CD4-positive, CD25-positive, alpha-beta regulatory T cell (primary cell): ENCODE results near the gene PRKCE. TPM values are rescaled to one million over a fixed set of nuclear protein-coding genes. Genes with fewer than 3 reads are reported as not detected.

Source experiments
- ATAC-seq, 2 donors: fragments of 150-1000 bp; cut with Tn5 transposase; one replicate each; pipeline ENCODE4 v1.10.0; 2021; ENCODE audit warnings: low read depth in 2 of 2, moderate number of reproducible peaks in 2 of 2, moderate library complexity in 1 of 2
- DNase-seq, 3 donors: peaks; one replicate each; pipeline versions ENCODE4 v3.0.0 to v3.0.0-alpha.2; 2012 to 2022; ENCODE audit warnings: mixed read lengths in 1 of 3
- H3K27ac ChIP-seq: one replicate; pipeline ENCODE4 v1.7.0; 2013; ENCODE audit warnings: mild to moderate bottlenecking, low read length; ENCODE audit not compliant: insufficient read depth, poor library complexity, severe bottlenecking
- H3K27me3 ChIP-seq: one replicate; pipeline ENCODE4 v1.7.0; 2013; ENCODE audit warnings: low read length; ENCODE audit not compliant: control insufficient read depth, insufficient read depth
- H3K36me3 ChIP-seq: one replicate; pipeline ENCODE4 v1.7.0; 2013; ENCODE audit warnings: mild to moderate bottlenecking, low read length, moderate library complexity; ENCODE audit not compliant: control insufficient read depth, insufficient read depth
- H3K4me1 ChIP-seq: 2 replicates; pipeline ENCODE4 v1.7.0; 2013; ENCODE audit warnings: mild to moderate bottlenecking, low read length; ENCODE audit not compliant: insufficient read depth, control insufficient read depth, poor library complexity, severe bottlenecking
- H3K4me3 ChIP-seq: one replicate; pipeline ENCODE4 v1.7.0; 2013; ENCODE audit warnings: low read depth, mild to moderate bottlenecking, low read length, moderate library complexity
- H3K9me3 ChIP-seq, 2 experiments: 1 replicate in 1 of 2; 2 replicates in 1 of 2; pipeline ENCODE4 v1.7.0; 2013; ENCODE audit warnings: low read length in 2 of 2, mild to moderate bottlenecking in 1 of 2, moderate library complexity in 1 of 2; ENCODE audit not compliant: control insufficient read depth in 2 of 2
- H3K27ac Mint-ChIP-seq, 3 donors: one replicate each; pipeline ENCODE4 v1.8.0; 2020 to 2022; ENCODE audit warnings: mild to moderate bottlenecking in 3 of 3, mixed read lengths in 3 of 3, moderate library complexity in 2 of 3
- H3K27me3 Mint-ChIP-seq: one replicate; pipeline ENCODE4 v1.8.0; 2022; ENCODE audit warnings: mild to moderate bottlenecking, mixed read lengths
- H3K36me3 Mint-ChIP-seq: one replicate; pipeline ENCODE4 v1.8.0; 2020; ENCODE audit warnings: mixed read lengths
- H3K4me1 Mint-ChIP-seq, 4 donors: one replicate each; pipeline ENCODE4 v1.8.0; 2020 to 2022; ENCODE audit warnings: mixed read lengths in 4 of 4, mild to moderate bottlenecking in 1 of 4
- H3K4me3 Mint-ChIP-seq, 4 donors: one replicate each; pipeline ENCODE4 v1.8.0; 2020 to 2022; ENCODE audit warnings: mild to moderate bottlenecking in 4 of 4, mixed read lengths in 4 of 4, moderate library complexity in 3 of 4
- H3K9me3 Mint-ChIP-seq, 7 donors: one replicate each; pipeline ENCODE4 v1.8.0; 2020 to 2022; ENCODE audit warnings: mixed read lengths in 7 of 7, mild to moderate bottlenecking in 3 of 7, moderate library complexity in 2 of 7
- polyA plus RNA-seq, 4 donors: library from polyadenylated mRNA; unstranded; fragments of 300-500 nt; fragmentation: Illumina TruSeq; gene quantifications; one replicate each; pipeline ENCODE4 v1.2.3, GENCODE V29; 2021
- total RNA-seq: library from RNA; stranded (reverse); gene quantifications from one replicate; pipeline ENCODE4 v1.2.3, GENCODE V29; 2022

The PRKCE gene
- total and polyA plus RNA-seq, 5 donors from 2014 or later, result 0.78 to 16.5 (median 1.3) TPM

- no peaks in the 10 kb centered on the region for H3K36me3 Mint-ChIP-seq
- peak overlapping the region in 3 of 4 donors; percentile 91 to 98 (median 96) for H3K4me3 Mint-ChIP-seq
- peaks cover 5% of the 10 kb centered on the region for H3K27me3 ChIP-seq
- DNase-seq (no peak), ATAC-seq (no peak)
- H3K27me3 Mint-ChIP-seq, result peaks cover 11% of the 10 kb centered on the region
- H3K4me1 ChIP-seq, result peaks cover 10% of the 10 kb centered on the region
- H3K27ac ChIP-seq, result no peak overlapping the region
- peaks cover 3 to 35% (median 20%) of the 10 kb centered on the region in 4 donors for H3K4me1 Mint-ChIP-seq
- H3K27ac Mint-ChIP-seq, result peak overlapping the region in 2 of 3 donors; percentile 19 to 98
- no peak overlapping the region for H3K4me3 ChIP-seq
- H3K36me3 ChIP-seq, result no peaks in the 10 kb centered on the region
- no peaks in the 10 kb centered on the region for H3K9me3 Mint-ChIP-seq
- H3K9me3 ChIP-seq, result no peaks in the 10 kb centered on the region
Measured at GRCh38 chr2:45612285-45612684, 39.2 kb upstream of the PRKCE start.

DNA sequence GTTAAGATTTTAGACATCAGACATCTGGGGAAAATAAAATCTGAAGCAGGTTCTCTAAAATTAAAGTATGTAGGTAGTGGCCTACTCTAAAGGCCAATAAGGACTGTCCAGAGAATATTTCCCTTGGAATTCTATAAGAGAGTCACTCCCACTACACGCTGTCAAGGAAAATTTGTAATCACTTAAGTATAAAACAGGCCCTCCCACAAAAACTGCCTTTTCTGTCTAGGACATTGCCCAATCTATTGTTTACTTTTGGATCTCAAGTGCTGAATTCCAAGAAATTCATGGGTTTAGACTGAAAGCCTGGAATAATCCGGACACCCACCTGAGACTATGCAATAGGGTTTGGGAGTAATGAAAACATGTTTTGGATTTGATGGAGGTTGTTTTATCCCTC, 38.7 kb upstream of the PRKCE start:
- Mint-ChIP-seq H3K27ac (no peak overlapping the region), H3K27me3 (peaks cover 16% of the 10 kb centered on the region), H3K9me3 (no peaks in the 10 kb centered on the region), H3K4me1 (peaks cover 3 to 34% (median 20%) of the 10 kb centered on the region in 4 donors), H3K4me3 (peak overlapping the region in 1 of 4 donors; percentile 96), H3K36me3 (no peaks in the 10 kb centered on the region)
- ATAC-seq (no peak), DNase-seq (no peak)
- H3K4me1 ChIP-seq, result peaks cover 10% of the 10 kb centered on the region
- H3K27me3 ChIP-seq, result peaks cover 8% of the 10 kb centered on the region
- H3K4me3 ChIP-seq, result no peak overlapping the region
- no peaks in the 10 kb centered on the region for H3K36me3 ChIP-seq
- H3K9me3 ChIP-seq, result no peaks in the 10 kb centered on the region
- no peak overlapping the region for H3K27ac ChIP-seq

DNA sequence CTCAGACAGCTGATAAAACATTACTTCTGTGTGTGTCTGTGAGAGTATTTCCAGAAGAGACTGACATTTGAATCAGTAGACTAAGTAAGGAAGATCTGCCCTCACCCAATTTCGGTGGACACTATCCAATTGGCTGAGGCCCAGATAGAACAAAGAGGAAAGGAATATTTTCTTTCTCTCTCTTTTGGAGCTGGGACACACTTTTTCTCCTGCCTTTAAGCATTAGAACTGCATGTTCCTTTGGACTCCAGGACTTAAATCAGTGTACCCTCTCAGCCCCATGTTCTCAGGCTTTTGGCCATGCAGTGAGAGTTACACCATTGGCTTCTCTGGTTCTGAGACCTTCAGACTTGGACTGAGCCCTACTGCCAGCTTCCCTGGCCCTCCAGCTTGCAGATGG, 37.1 kb upstream of the PRKCE start:
- ATAC-seq (no peak), DNase-seq (no peak)
- Mint-ChIP-seq H3K36me3 (no peaks in the 10 kb centered on the region), H3K9me3 (no peaks in the 10 kb centered on the region), H3K4me1 (peaks cover 0 to 23% (median 14%) of the 10 kb centered on the region in 4 donors), H3K27ac (no peak overlapping the region), H3K4me3 (peak overlapping the region in 1 of 4 donors; percentile 96), H3K27me3 (peaks cover 22% of the 10 kb centered on the region)
- no peaks in the 10 kb centered on the region for H3K9me3 ChIP-seq
- no peak overlapping the region for H3K27ac ChIP-seq
- peaks cover 10% of the 10 kb centered on the region for H3K4me1 ChIP-seq
- H3K36me3 ChIP-seq, result no peaks in the 10 kb centered on the region
- H3K27me3 ChIP-seq, result peaks cover 11% of the 10 kb centered on the region
- no peak overlapping the region for H3K4me3 ChIP-seq

GRCh38 chr2:45614871-45615415, 36.5 kb upstream of the PRKCE start:
- peaks cover 28% of the 10 kb centered on the region for H3K27me3 Mint-ChIP-seq
- no peaks in the 10 kb centered on the region for H3K36me3 ChIP-seq
- H3K9me3 Mint-ChIP-seq, result no peaks in the 10 kb centered on the region
- no peak overlapping the region for H3K4me3 ChIP-seq
- H3K4me3 Mint-ChIP-seq, result peak overlapping the region in 1 of 4 donors; percentile 32
- H3K27ac Mint-ChIP-seq, result no peak overlapping the region
- peaks cover 5% of the 10 kb centered on the region for H3K4me1 ChIP-seq
- no peak overlapping the region for H3K27ac ChIP-seq
- no peaks in the 10 kb centered on the region for H3K9me3 ChIP-seq
- ATAC-seq, result no peak
- H3K4me1 Mint-ChIP-seq, result peaks cover 0 to 18% (median 9%) of the 10 kb centered on the region in 4 donors
- H3K27me3 ChIP-seq, result peaks cover 16% of the 10 kb centered on the region
- H3K36me3 Mint-ChIP-seq, result no peaks in the 10 kb centered on the region
- no peak for DNase-seq

GRCh38 chr2:45616658-45617411, 34.6 kb upstream of the PRKCE start:
- Histone ChIP-seq H3K9me3 (no peaks in the 10 kb centered on the region), H3K4me3 (no peak overlapping the region), H3K27me3 (peaks cover 21% of the 10 kb centered on the region), H3K36me3 (no peaks in the 10 kb centered on the region), H3K27ac (no peak overlapping the region), H3K4me1 (no peaks in the 10 kb centered on the region)
- no peaks in the 10 kb centered on the region for H3K36me3 Mint-ChIP-seq
- ATAC-seq, result no peak
- no peak overlapping the region for H3K27ac Mint-ChIP-seq
- H3K4me1 Mint-ChIP-seq, result no peaks in the 10 kb centered on the region
- no peak for DNase-seq
- H3K9me3 Mint-ChIP-seq, result no peaks in the 10 kb centered on the region
- peaks cover 41% of the 10 kb centered on the region for H3K27me3 Mint-ChIP-seq
- no peak overlapping the region for H3K4me3 Mint-ChIP-seq

DNA sequence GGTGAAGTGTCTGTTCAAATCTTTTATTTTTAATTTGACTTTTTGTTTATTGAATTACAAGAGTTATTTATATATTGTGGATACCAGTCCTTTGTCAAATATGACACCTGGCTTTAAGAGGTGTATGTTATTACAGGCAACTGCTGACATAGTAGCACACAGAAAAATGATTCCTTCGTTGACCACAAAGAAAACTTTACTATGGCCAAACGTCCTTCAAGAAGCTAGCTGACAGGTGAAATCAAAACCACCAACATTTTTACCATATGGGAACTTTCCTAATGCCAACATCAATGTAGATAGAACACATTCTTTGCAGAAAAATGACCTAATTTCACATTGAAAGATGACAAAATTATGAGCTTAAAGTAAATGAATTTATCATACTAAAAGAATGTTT, 34.0 kb upstream of the PRKCE start:
- Histone ChIP-seq H3K27ac (no peak overlapping the region), H3K4me3 (no peak overlapping the region), H3K9me3 (no peaks in the 10 kb centered on the region), H3K4me1 (no peaks in the 10 kb centered on the region), H3K27me3 (peaks cover 21% of the 10 kb centered on the region), H3K36me3 (no peaks in the 10 kb centered on the region)
- no peak overlapping the region for H3K4me3 Mint-ChIP-seq
- no peaks in the 10 kb centered on the region for H3K4me1 Mint-ChIP-seq
- DNase-seq (no peak), ATAC-seq (no peak)
- no peaks in the 10 kb centered on the region for H3K36me3 Mint-ChIP-seq
- no peak overlapping the region for H3K27ac Mint-ChIP-seq
- peaks cover 45% of the 10 kb centered on the region for H3K27me3 Mint-ChIP-seq
- H3K9me3 Mint-ChIP-seq, result no peaks in the 10 kb centered on the region

DNA sequence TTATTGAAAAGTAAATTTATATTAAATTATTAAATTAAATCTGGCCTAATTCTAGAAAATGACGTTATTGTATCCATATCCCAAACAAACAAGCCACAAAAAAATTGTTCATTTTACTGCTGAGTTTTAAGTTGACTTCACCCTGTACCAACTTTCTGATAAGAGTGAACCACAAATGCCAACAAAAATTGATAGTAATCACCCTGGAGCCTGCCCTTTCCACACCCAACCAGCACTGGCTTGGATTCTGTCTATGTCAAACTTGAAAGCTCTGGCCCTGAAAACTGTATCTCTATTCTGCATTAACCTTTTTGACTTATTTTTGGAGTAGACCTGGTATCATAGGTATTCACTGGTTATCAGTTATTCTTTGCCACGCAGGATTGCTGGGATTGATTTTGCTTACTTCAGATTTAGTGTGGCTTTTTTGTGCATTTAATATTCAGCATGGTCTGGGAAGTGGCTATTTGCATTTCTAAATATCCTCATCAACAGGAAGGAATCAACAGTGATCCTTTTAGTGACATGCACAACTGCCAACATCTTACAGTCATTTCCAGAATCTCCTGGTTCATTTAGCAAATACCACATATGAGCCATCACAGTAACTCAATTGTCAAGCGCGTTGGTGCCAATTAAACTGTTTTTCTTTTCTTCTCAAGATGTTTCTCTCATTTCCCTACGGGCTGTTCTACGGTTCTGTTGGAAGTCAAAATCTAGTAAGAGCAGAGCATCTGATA, 29.0 kb upstream of the PRKCE start:
- Mint-ChIP-seq H3K36me3 (no peaks in the 10 kb centered on the region), H3K4me3 (no peak overlapping the region), H3K27ac (no peak overlapping the region), H3K9me3 (peaks cover 0 to 3% (median 0%) of the 10 kb centered on the region in 7 donors), H3K4me1 (no peaks in the 10 kb centered on the region), H3K27me3 (peaks cover 70% of the 10 kb centered on the region)
- Histone ChIP-seq H3K4me3 (no peak overlapping the region), H3K4me1 (no peaks in the 10 kb centered on the region), H3K27ac (no peak overlapping the region), H3K27me3 (peaks cover 24% of the 10 kb centered on the region), H3K36me3 (no peaks in the 10 kb centered on the region), H3K9me3 (no peaks in the 10 kb centered on the region)
- DNase-seq (no peak), ATAC-seq (no peak)
